ENCODE measurements around the gene EXOSC10. TPM values are rescaled to one million over a fixed set of nuclear protein-coding genes. Genes with fewer than 3 reads are reported as not detected.
A peak's percentile ranks its signal among the peaks of the same experiment; 100 is the strongest.

The EXOSC10 gene
- total RNA-seq, 1 experiment from 2014 or later: 73.0 TPM

GRCh38 chr1:11062965-11063401 lies 36.7 kb downstream of the EXOSC10 start:
- ChIA-PET POLR2A (no interaction called here), CTCF (interaction anchor here (0.7 to 2.3 kb wide), 5 partner anchors 10 to 508 kb away, joined by 3 to 24 read pairs (median 7); partner anchors contain the start of gene EXOSC10)
- Mint-ChIP-seq H3K4me3 (no peak overlapping the region), H3K4me1 (peaks cover 13% of the 10 kb centered on the region), H3K36me3 (peaks cover 36% of the 10 kb centered on the region), H3K27ac (no peak overlapping the region; the same call in 1 of the 2 replicates), H3K27me3 (ENCODE audit: low read depth) (no peaks in the 10 kb centered on the region), H3K9me3 (no peaks in the 10 kb centered on the region)
- DNase-seq (ENCODE audit: low spot score) (no peak), ATAC-seq (no peak)
- TF ChIP-seq ZSCAN18 (CRISPR knock-in tag; IDR thresholded peaks at IDR 0.05): no peak

- Mint-ChIP-seq H3K36me3 (peaks cover 39% of the 10 kb centered on the region), H3K27ac (peak overlapping the region; percentile 63), H3K4me3 (peak overlapping the region; percentile 90), H3K27me3 (ENCODE audit: low read depth) (no peaks in the 10 kb centered on the region), H3K9me3 (no peaks in the 10 kb centered on the region), H3K4me1 (peaks cover 16% of the 10 kb centered on the region)
- ChIA-PET POLR2A (no interaction called here), CTCF (interaction anchor here (1.0 to 3.3 kb wide), 2 partner anchors 25 to 584 kb away, joined by 3 to 67 read pairs; no protein-coding TSS in a partner anchor)
- ATAC-seq (no peak), DNase-seq (ENCODE audit: low spot score) (no peak)
- TF ChIP-seq RELA (CRISPR knock-in tag; IDR thresholded peaks at IDR 0.05; ENCODE audit: borderline replicate concordance) (no peak), ZMAT4 (CRISPR knock-in tag; IDR thresholded peaks at IDR 0.05) (no peak), MYBL2 (CRISPR knock-in tag; IDR thresholded peaks at IDR 0.05) (no peak), ZNF425 (CRISPR knock-in tag; conservative IDR thresholded peaks at IDR 0.05) (no peak), ESRRA (CRISPR knock-in tag; IDR thresholded peaks at IDR 0.05; ENCODE audit: borderline replicate concordance) (no peak), ZNF121 (CRISPR knock-in tag; IDR thresholded peaks at IDR 0.05) (no peak), NFATC4 (CRISPR knock-in tag; IDR thresholded peaks at IDR 0.05) (no peak), KAT7 (CRISPR knock-in tag; IDR thresholded peaks at IDR 0.05; ENCODE audit: borderline replicate concordance) (no peak), ZBTB21 (CRISPR knock-in tag; IDR thresholded peaks at IDR 0.05; ENCODE audit: borderline replicate concordance) (no peak), USF2 (CRISPR knock-in tag; IDR thresholded peaks at IDR 0.05) (no peak), ZNF219 (CRISPR knock-in tag; IDR thresholded peaks at IDR 0.05; ENCODE audit: borderline replicate concordance) (no peak), PREB (CRISPR knock-in tag; IDR thresholded peaks at IDR 0.05; ENCODE audit: borderline replicate concordance) (no peak), ATF1 (CRISPR knock-in tag; IDR thresholded peaks at IDR 0.05) (no peak), ZNF671 (CRISPR knock-in tag; IDR thresholded peaks at IDR 0.05) (no peak), PRRX2 (CRISPR knock-in tag; IDR thresholded peaks at IDR 0.05) (no peak), STAT6 (CRISPR knock-in tag; conservative IDR thresholded peaks at IDR 0.05; ENCODE audit: low read depth) (no peak), EMX1 (CRISPR knock-in tag; IDR thresholded peaks at IDR 0.05) (no peak)
Observed at GRCh38 chr1:11061652-11062365, 37.9 kb downstream of the EXOSC10 start.
